H9 (cell line): ENCODE results near the gene MUSTN1. TPM values are rescaled to one million over a fixed set of nuclear protein-coding genes. Genes with fewer than 3 reads are reported as not detected.

ENCODE experiments used
- DNase-seq: peaks from one replicate; pipeline ENCODE4 v3.0.0-alpha.2; 2017
- H2AFZ ChIP-seq: one replicate; pipeline ENCODE4 v1.6.1; 2013; ENCODE audit warnings: mild to moderate bottlenecking, low read length, control low read depth, moderate library complexity
- H2AK5ac ChIP-seq: 2 replicates; pipeline ENCODE4 v1.6.1; 2013; ENCODE audit warnings: low read length, control low read depth, mixed read lengths; ENCODE audit not compliant: insufficient read length
- H2BK120ac ChIP-seq: one replicate; pipeline ENCODE4 v1.6.1; 2013; ENCODE audit warnings: low read depth, mild to moderate bottlenecking, low read length, control low read depth, inconsistent platforms; ENCODE audit not compliant: poor library complexity, severe bottlenecking
- H2BK12ac ChIP-seq: 2 replicates; pipeline ENCODE4 v1.6.1; 2013; ENCODE audit warnings: low read length, control low read depth, mixed read lengths, low read depth; ENCODE audit not compliant: insufficient read length
- H2BK15ac ChIP-seq: 2 replicates; pipeline ENCODE4 v1.6.1; 2013; ENCODE audit warnings: low read depth, low read length, control low read depth
- H2BK20ac ChIP-seq: one replicate; pipeline ENCODE4 v1.6.1; 2013; ENCODE audit warnings: low read depth, mild to moderate bottlenecking, low read length, control low read depth, inconsistent platforms; ENCODE audit not compliant: poor library complexity, severe bottlenecking
- H2BK5ac ChIP-seq: 2 replicates; pipeline ENCODE4 v1.6.1; 2013; ENCODE audit warnings: low read length, control low read depth, mixed read lengths; ENCODE audit not compliant: insufficient read length
- H3K14ac ChIP-seq: 2 replicates; pipeline ENCODE4 v1.6.1; 2013; ENCODE audit warnings: low read length, control low read depth; ENCODE audit not compliant: insufficient read depth
- H3K18ac ChIP-seq: 2 replicates; pipeline ENCODE4 v1.6.1; 2013; ENCODE audit warnings: low read depth, mild to moderate bottlenecking, mixed read lengths, low read length, control low read depth; ENCODE audit not compliant: insufficient read length
- H3K23ac ChIP-seq: 2 replicates; pipeline ENCODE4 v1.6.1; 2013; ENCODE audit warnings: low read length, control low read depth, mixed read lengths, low read depth; ENCODE audit not compliant: insufficient read length
- H3K23me2 ChIP-seq: 2 replicates; pipeline ENCODE4 v1.6.1; 2013; ENCODE audit warnings: low read depth, mild to moderate bottlenecking, mixed read lengths, low read length, control low read depth; ENCODE audit not compliant: insufficient read length, poor library complexity, severe bottlenecking
- H3K27ac ChIP-seq: 2 replicates; pipeline ENCODE4 v1.5.1; 2013; ENCODE audit warnings: low read length, control low read depth, mixed read lengths, low read depth; ENCODE audit not compliant: insufficient read length
- H3K27me3 ChIP-seq: 2 replicates; pipeline ENCODE4 v1.6.1; 2013; ENCODE audit warnings: low read length, control low read depth, inconsistent platforms; ENCODE audit not compliant: insufficient read depth
- H3K4ac ChIP-seq: 2 replicates; pipeline ENCODE4 v1.6.1; 2013; ENCODE audit warnings: low read depth, mild to moderate bottlenecking, control low read depth, inconsistent platforms, low read length, moderate library complexity
- H3K4me1 ChIP-seq: 2 replicates; pipeline ENCODE4 v1.6.1; 2013; ENCODE audit warnings: low read length, control low read depth, inconsistent platforms; ENCODE audit not compliant: insufficient read depth
- H3K4me2 ChIP-seq: 2 replicates; pipeline ENCODE4 v1.6.1; 2013; ENCODE audit warnings: low read length, control low read depth, mixed read lengths; ENCODE audit not compliant: insufficient read length, insufficient read depth
- H3K56ac ChIP-seq: 2 replicates; pipeline ENCODE4 v1.6.1; 2013; ENCODE audit warnings: low read depth, mild to moderate bottlenecking, mixed read lengths, low read length, control low read depth; ENCODE audit not compliant: insufficient read length
- H3K79me1 ChIP-seq: 2 replicates; pipeline ENCODE4 v1.6.1; 2013; ENCODE audit warnings: low read depth, mild to moderate bottlenecking, moderate library complexity, low read length, control low read depth, inconsistent platforms; ENCODE audit not compliant: insufficient read depth, poor library complexity, severe bottlenecking
- H3K79me2 ChIP-seq: 2 replicates; pipeline ENCODE4 v1.6.1; 2013; ENCODE audit warnings: low read length, control low read depth, inconsistent platforms; ENCODE audit not compliant: insufficient read depth
- H3K9ac ChIP-seq: 2 replicates; pipeline ENCODE4 v1.6.1; 2013; ENCODE audit warnings: low read length, control low read depth, mixed read lengths; ENCODE audit not compliant: insufficient read length; ENCODE audit errors: extremely low read depth
- H3K9me3 ChIP-seq: one replicate; pipeline ENCODE4 v1.6.1; 2013; ENCODE audit warnings: low read depth, low read length, inconsistent platforms; ENCODE audit not compliant: control insufficient read depth
- H3T11ph ChIP-seq: one replicate; pipeline ENCODE4 v1.6.1; 2013; ENCODE audit warnings: mild to moderate bottlenecking, low read length, control low read depth, inconsistent platforms
- H4K20me1 ChIP-seq: one replicate; pipeline ENCODE4 v1.6.1; 2013; ENCODE audit not compliant: control insufficient read depth, insufficient read length, insufficient read depth
- H4K5ac ChIP-seq: 2 replicates; pipeline ENCODE4 v1.6.1; 2013; ENCODE audit warnings: low read depth, mild to moderate bottlenecking, mixed read lengths, low read length, control low read depth; ENCODE audit not compliant: insufficient read length
- H4K8ac ChIP-seq: replicated peaks from 2 replicates; pipeline ENCODE4 v1.6.1; 2013; ENCODE audit warnings: low read length, control low read depth, mixed read lengths, low read depth; ENCODE audit not compliant: insufficient read length
- H4K91ac ChIP-seq: 2 replicates; pipeline ENCODE4 v1.6.1; 2013; ENCODE audit warnings: low read depth, mild to moderate bottlenecking, moderate library complexity, mixed read lengths, low read length, control low read depth; ENCODE audit not compliant: insufficient read length
- H3K27ac Mint-ChIP-seq, 3 experiments: 2 replicates in 2 of 3; 3 replicates in 1 of 3; pipeline ENCODE4 v1.8.0; 2020 to 2021; ENCODE audit warnings: mixed read lengths in 3 of 3, mild to moderate bottlenecking in 1 of 3, moderate library complexity in 1 of 3
- H3K27me3 Mint-ChIP-seq: 2 replicates; pipeline ENCODE4 v1.8.0; 2021; ENCODE audit warnings: low read depth, mild to moderate bottlenecking, moderate library complexity, mixed read lengths
- H3K36me3 Mint-ChIP-seq, 3 experiments: 2 replicates in 2 of 3; 3 replicates in 1 of 3; pipeline ENCODE4 v1.8.0; 2020 to 2021; ENCODE audit warnings: low read depth in 3 of 3, mixed read lengths in 3 of 3; ENCODE audit not compliant: insufficient read depth in 1 of 3
- H3K4me1 Mint-ChIP-seq, 2 experiments: 2 replicates each; pipeline ENCODE4 v1.8.0; 2020; ENCODE audit warnings: mixed read lengths in 2 of 2
- H3K4me3 Mint-ChIP-seq, 2 experiments: 2 replicates in 1 of 2; 3 replicates in 1 of 2; pipeline ENCODE4 v1.8.0; 2020 to 2021; ENCODE audit warnings: mild to moderate bottlenecking in 2 of 2, mixed read lengths in 2 of 2, moderate library complexity in 1 of 2
- H3K9me3 Mint-ChIP-seq, 2 experiments: 2 replicates in 1 of 2; 3 replicates in 1 of 2; pipeline ENCODE4 v1.8.0; 2020; ENCODE audit warnings: mild to moderate bottlenecking in 2 of 2, mixed read lengths in 2 of 2, moderate library complexity in 1 of 2
- CTCF ChIP-seq: fragments of 200-600 bp; sonication (generic); conservative IDR thresholded peaks from 3 replicates; pipeline ENCODE4 v1.8.0; 2021; ENCODE audit warnings: antibody characterized with exemption, mild to moderate bottlenecking
- WGBS: extraction: QIAGEN DNeasy Blood & Tissue Kit; methylation state at CpG from one replicate; pipeline ENCODE4 v1.1.7; 2013; ENCODE audit warnings: missing lambda C conversion rate, low lambda C conversion rate, mixed read lengths; ENCODE audit not compliant: insufficient read length; ENCODE audit errors: extremely low coverage; 5-methylcytosine and 5-hydroxymethylcytosine counted together
- total RNA-seq: library from RNA; stranded (reverse); gene quantifications from 2 replicates; pipeline ENCODE4 v1.2.1, GENCODE V29; 2021

MUSTN1 gene
- total RNA-seq, 1 experiment from 2014 or later, result 0.72 TPM

- H2AFZ ChIP-seq, result no peak overlapping the region
- no peak for TF ChIP-seq CTCF
- H4K91ac ChIP-seq, result no peak overlapping the region
- no peaks in the 10 kb centered on the region for H3K27me3 Mint-ChIP-seq
- H3K27me3 ChIP-seq, result no peaks in the 10 kb centered on the region
- H3T11ph ChIP-seq, result no peak overlapping the region
- H3K14ac ChIP-seq, result no peak overlapping the region
- H3K27ac Mint-ChIP-seq, result peak overlapping the region in 1 of 3 experiments; percentile 41; a peak in 2 of 7 replicates
- no peak overlapping the region for H2BK120ac ChIP-seq
- no peak overlapping the region for H2AK5ac ChIP-seq
- no peak for DNase-seq
- no peak overlapping the region for H3K56ac ChIP-seq
- no peak overlapping the region for H4K5ac ChIP-seq
- no peaks in the 10 kb centered on the region for H3K4me1 ChIP-seq
- no peaks in the 10 kb centered on the region for H4K20me1 ChIP-seq
- H2BK12ac ChIP-seq, result no peak overlapping the region
- no peak overlapping the region for H3K4ac ChIP-seq
- no peak overlapping the region for H3K4me2 ChIP-seq
- no peaks in the 10 kb centered on the region for H3K79me1 ChIP-seq
- no peak overlapping the region for H3K4me3 Mint-ChIP-seq
- no peak overlapping the region for H2BK5ac ChIP-seq
- peaks cover 16 to 40% (median 31%) of the 10 kb centered on the region in 3 experiments for H3K36me3 Mint-ChIP-seq
- no peak overlapping the region for H3K18ac ChIP-seq
- H4K8ac ChIP-seq, result no peak overlapping the region
- no peaks in the 10 kb centered on the region for H3K23me2 ChIP-seq
- H3K79me2 ChIP-seq, result no peaks in the 10 kb centered on the region
- WGBS, result no CpG with 5 or more reads among the region's 7 CpGs
- H3K4me1 Mint-ChIP-seq, result peaks cover 8 to 18% of the 10 kb centered on the region in 2 experiments
- no peaks in the 10 kb centered on the region; a peak in 1 of 5 replicates for H3K9me3 Mint-ChIP-seq
- no peaks in the 10 kb centered on the region for H3K9me3 ChIP-seq
- H3K23ac ChIP-seq, result no peak overlapping the region
- H2BK20ac ChIP-seq, result no peak overlapping the region
- H3K9ac ChIP-seq, result no peak overlapping the region
- H3K27ac ChIP-seq, result no peak overlapping the region
- H2BK15ac ChIP-seq, result no peak overlapping the region
Observed at GRCh38 chr3:52847726-52848125, 12.9 kb upstream of the MUSTN1 start.
